Endothelial cell of umbilical vein (primary cell): ENCODE results near the gene C15orf61.

Experiments
- EZH2 ChIP-seq: IDR thresholded peaks from 2 replicates; pipeline ENCODE4 v1.6.1; 2012; ENCODE audit warnings: borderline replicate concordance, low read depth, mild to moderate bottlenecking, moderate library complexity, low read length, inconsistent platforms; ENCODE audit not compliant: severe bottlenecking
- MYC ChIP-seq: IDR thresholded peaks from one replicate; pipeline ENCODE4 v1.6.1; 2011; ENCODE audit warnings: mild to moderate bottlenecking, low read depth, low read length
- POLR2AphosphoS5 ChIP-seq: IDR thresholded peaks from 2 replicates; pipeline ENCODE4 v1.6.1; 2012; ENCODE audit warnings: low read depth, mild to moderate bottlenecking, control low read depth, low read length, moderate library complexity; ENCODE audit not compliant: insufficient read depth
- TF ChIP-seq, protein P1 (sequence below), 2 donors: IDR thresholded peaks; 1 replicate in 1 of 2; 2 replicates in 1 of 2; pipeline ENCODE4 v1.5.1; 2011; ENCODE audit warnings: low read length in 2 of 2, mild to moderate bottlenecking in 2 of 2, moderate library complexity in 2 of 2, control low read depth in 1 of 2, inconsistent platforms in 1 of 2, low read depth in 1 of 2; ENCODE audit not compliant: insufficient read depth in 1 of 2; ENCODE audit errors: extremely low read depth in 1 of 2
- TF ChIP-seq, protein P2 (sequence below): IDR thresholded peaks from 2 replicates; pipeline ENCODE4 v1.6.1; 2011; ENCODE audit not compliant: insufficient read depth, insufficient read length

DNA sequence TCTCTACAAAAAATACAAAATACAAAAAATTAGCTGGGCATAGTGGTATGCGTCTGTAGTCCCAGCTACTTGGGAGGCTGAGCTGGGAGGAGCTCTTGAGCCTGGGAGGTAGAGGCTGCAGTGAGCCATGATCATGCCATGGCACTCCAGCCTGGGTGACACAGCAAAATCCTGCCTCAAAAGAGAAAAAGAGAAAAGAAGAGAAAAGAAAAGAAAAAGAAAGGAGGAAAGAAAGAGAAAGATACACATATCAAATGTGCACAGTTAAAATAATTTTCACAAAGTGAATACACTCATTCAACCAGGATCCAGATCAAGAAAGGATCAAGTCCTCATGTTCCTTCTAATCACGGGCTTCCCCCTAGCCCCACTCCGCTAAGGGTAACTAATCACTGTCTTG lies 5.8 kb upstream of the C15orf61 start:
- TF ChIP-seq, protein P1, sequence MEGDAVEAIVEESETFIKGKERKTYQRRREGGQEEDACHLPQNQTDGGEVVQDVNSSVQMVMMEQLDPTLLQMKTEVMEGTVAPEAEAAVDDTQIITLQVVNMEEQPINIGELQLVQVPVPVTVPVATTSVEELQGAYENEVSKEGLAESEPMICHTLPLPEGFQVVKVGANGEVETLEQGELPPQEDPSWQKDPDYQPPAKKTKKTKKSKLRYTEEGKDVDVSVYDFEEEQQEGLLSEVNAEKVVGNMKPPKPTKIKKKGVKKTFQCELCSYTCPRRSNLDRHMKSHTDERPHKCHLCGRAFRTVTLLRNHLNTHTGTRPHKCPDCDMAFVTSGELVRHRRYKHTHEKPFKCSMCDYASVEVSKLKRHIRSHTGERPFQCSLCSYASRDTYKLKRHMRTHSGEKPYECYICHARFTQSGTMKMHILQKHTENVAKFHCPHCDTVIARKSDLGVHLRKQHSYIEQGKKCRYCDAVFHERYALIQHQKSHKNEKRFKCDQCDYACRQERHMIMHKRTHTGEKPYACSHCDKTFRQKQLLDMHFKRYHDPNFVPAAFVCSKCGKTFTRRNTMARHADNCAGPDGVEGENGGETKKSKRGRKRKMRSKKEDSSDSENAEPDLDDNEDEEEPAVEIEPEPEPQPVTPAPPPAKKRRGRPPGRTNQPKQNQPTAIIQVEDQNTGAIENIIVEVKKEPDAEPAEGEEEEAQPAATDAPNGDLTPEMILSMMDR (IDR thresholded peaks at IDR 0.05; ENCODE audit: extremely low read depth in 1 of 2, insufficient read depth in 1 of 2, low read depth in 1 of 2, low read length in 2 of 2): no peak
- TF ChIP-seq, protein P2, sequence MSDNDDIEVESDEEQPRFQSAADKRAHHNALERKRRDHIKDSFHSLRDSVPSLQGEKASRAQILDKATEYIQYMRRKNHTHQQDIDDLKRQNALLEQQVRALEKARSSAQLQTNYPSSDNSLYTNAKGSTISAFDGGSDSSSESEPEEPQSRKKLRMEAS: no peak
- no peak for TF ChIP-seq POLR2AphosphoS5
- TF ChIP-seq EZH2: no peak
- TF ChIP-seq MYC: no peak
